ENCODE measurements around the gene TAF1C.

The TAF1C gene

GRCh38 chr16:84182104-84182503 is 4.8 kb downstream of the TAF1C start:
- no peak for DNase-seq

DNA sequence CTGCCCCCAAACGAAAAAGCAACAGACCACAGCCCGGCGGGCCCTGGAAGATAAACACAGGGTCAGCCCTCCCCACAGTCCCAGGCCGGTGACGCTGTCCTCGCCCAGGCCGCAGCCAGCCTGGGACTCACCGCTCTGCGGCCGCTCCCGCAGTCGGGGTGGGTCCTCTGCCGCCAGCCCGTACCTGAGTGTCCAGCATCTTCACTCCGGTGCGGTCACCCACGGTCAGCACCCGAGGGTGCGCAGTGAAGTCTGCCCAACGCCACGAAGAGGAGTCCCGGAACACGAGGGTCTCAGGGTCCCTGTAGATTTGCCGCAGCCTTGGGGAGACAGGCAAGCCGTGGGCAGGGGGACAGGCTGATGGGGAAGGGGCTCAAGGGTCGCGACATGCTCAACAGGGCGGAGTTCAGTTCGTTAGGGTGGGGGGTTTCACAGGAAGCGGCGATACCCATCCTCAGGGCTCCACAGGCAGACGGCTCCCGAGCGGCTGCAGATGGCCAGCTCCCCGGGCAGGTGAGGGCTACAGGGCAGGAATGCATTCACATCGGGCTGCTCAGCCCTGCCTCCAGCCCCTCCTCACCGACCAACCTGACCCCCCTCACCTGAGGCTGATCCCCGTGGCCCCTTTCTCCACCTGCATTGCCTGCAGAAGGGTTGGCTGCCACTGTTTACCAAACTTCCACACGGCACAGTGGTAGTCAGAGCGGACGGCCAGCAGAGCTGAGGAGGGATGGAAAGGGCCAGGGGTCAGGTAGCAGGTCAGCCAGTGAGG is 5.5 kb downstream of the TAF1C start:
- no peak for DNase-seq

DNA sequence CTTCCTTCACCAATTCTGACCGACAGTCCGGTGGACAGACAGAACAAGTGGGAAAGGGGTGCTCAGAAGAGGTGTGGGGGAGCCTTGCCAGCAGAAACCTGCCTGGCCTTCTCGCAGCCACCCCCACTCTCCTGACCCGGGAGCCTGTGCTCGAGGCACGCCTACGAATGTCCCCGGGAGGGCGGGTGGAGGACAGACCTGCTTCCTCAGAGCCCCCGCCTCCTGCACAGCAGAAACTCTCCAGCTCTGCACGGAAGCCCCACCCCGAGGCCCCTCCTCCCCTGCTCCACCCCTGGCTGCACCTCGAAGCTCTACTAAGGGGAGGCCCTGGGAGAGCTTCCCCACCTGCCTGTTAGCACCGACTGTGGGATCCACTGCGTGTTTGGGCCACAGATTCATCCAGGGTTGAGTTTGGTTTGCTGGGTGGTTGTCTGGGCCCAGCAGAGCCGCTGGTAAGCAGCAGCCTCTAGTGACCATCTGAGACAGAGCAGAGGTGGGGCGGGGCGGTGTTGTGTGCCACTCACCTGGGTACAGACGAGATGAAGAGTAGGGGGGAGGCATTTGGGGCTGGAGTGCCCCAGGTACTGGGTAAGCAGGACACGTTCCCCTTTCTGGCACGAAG is 6.2 kb downstream of the TAF1C start:
- no peak for DNase-seq

- no peak for DNase-seq
Observed at GRCh38 chr16:84179612-84180320, 7.1 kb downstream of the TAF1C start.

GRCh38 chr16:84178892-84179611 is 7.8 kb downstream of the TAF1C start:
- no peak for DNase-seq

DNA sequence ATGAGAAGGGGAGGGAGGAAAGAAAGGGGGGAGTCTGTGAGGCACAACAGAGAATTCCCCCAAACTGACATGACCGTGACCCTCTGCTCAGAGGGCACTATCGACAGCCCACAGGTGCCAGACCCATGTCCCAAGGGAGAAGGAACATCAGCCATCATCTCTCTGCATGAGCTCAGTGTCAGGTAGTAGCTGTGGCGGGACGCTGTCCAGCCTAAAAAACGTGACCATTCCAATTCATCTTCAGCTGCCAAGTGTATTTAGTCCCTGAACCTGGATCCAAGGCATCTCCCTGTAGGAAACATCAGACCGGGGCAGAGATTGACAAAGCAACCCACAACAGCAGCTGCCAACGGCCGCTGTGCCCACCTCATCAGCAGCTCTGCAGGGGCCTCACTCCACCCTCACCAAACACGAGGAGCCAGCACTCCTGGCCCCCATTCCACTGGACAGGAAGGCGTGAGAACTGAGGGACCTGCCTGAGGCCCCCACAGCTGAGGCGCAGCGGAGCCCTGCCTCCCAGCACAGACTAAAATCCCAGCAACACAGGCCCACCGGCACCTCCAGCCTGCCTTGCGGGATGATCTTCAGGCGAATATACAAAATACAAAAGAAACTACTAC is 8.6 kb downstream of the TAF1C start:
- no peak for DNase-seq

- DNase-seq, result no peak
Observed at GRCh38 chr16:84177741-84178073, 9.2 kb downstream of the TAF1C start.

DNA sequence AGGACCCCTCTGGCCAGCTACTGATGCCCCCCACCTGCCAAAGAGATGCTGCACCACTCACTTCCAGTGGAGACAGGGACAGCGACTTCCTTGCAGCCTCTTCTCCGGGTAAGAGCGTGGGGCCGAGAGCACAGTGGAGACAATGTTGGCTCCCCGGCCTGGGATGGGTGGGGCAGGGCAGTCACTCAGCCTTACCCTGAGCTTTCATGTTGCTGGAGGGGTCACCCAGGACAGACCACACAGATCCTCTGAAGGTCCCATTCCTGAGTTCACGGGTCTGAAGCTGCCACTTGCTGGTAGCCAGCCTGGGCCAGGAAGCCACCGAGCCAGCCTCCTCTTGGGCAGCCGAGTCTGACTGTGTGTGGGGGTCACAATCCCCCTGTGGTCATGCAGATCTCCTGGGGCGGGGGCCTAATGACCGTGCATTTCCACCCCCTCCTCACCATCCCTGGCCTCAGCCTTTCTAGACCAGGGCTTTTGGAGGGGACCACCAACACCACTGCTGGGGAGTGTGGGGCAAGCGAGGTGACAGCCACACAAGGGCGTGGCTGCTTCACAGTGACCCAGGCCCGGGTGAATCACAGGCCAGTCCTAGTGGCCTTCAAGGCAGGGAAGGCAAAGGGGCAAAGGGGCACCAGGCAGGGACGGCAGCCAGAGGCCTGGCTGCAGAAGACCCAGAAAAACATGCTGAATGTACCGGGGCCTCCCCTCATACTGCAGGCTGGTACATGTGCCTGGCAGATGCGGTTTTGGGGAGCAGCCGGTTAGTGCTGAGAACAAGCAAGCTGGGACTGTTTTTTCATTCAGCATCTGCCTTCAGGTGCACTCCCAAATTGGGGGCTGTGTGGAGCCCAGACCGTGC is 10.4 kb downstream of the TAF1C start:
- DNase-seq, result no peak

- peak; percentile 10 for DNase-seq
Observed at GRCh38 chr16:84175350-84176081, 11.3 kb downstream of the TAF1C start.

- DNase-seq, result no peak
Observed at GRCh38 chr16:84174396-84174795, 12.5 kb downstream of the TAF1C start.

DNA sequence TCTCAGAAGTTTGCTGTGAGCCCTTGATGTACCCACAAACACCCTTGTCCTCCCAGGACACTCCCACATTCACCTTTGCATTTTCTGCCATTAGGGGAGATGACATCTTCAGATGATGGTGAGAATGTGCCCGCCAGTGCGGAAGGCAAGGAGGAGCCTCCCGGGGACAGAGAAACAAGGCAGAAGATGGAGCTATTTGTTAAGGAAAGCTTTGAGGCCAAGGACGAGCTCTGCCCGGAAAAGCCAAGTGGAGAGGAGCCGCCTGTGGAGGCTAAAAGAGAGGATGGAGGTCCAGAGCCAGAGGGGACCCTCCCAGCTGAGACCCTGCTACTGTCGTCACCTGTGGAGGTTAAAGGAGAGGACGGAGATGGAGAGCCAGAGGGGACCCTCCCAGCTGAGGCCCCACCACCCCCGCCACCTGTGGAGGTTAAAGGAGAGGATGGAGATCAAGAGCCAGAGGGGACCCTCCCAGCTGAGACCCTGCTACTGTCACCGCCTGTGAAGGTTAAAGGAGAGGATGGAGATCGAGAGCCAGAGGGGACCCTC is 17.0 kb downstream of the TAF1C start:
- no peak for DNase-seq

- DNase-seq, result no peak
Observed at GRCh38 chr16:84166796-84167695, 19.8 kb downstream of the TAF1C start.

DNA sequence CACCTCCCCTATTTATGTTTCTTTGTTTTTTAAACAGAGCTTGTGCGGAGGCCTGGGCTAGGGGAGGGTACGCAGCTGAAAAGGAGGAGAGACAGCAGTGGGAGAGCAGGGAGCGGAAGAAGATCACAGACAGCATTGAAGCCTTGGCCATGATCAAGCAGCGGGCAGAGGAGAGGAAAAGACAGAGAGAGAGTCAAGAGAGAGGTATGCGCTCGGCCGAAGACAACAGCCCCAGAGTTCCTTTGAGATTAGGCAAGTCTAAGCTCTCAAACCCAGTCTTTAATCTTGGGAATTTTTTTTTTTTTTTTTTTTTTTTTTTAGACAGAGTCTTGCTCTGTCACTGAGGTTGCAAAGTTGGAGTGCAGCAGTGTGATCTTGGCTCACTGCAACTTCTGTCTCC is 21.1 kb downstream of the TAF1C start:
- DNase-seq, result no peak

GRCh38 chr16:84161801-84162200 is 25.1 kb downstream of the TAF1C start:
- no peak for DNase-seq

DNA sequence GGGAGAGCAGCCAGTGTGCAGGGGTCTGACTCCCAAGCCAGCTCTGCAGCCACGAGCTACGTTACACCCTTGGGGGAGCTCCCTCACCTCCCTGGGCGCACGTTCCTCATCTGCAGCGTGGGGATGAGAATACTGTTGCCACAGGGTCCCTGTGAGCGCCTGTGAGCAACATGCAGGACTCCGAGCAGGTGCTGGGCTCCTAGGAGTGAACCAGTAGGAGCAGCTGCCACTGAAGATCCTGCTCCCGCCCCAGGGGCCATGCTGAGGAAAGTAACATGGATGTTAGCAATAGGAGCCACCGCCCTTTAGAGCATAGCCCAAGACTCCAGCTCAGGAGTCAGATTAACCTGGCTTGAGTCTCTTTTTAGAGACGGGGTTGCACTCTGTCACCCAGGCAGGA is 25.8 kb downstream of the TAF1C start:
- no peak for DNase-seq

DNA sequence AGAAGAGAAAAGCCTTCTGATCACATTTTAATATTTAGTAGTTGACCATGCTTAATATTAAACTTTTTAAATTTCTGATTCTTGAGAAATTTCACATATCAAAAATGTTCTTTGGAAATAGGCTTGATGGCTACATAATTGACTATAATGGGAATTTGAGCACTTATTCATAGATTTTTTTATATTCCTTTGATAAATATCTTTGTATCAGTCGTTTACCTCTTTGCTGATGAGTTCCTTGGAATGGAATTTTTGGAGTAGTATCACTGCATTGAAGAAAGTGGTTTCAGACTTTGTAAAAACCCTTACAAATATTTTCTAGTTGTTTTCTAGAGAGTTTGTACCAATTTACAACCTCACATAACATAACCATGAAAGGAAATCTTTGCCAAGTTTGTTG is 27.1 kb downstream of the TAF1C start:
- DNase-seq, result no peak

- DNase-seq, result no peak
Observed at GRCh38 chr16:84159007-84159406, 27.9 kb downstream of the TAF1C start.

DNA sequence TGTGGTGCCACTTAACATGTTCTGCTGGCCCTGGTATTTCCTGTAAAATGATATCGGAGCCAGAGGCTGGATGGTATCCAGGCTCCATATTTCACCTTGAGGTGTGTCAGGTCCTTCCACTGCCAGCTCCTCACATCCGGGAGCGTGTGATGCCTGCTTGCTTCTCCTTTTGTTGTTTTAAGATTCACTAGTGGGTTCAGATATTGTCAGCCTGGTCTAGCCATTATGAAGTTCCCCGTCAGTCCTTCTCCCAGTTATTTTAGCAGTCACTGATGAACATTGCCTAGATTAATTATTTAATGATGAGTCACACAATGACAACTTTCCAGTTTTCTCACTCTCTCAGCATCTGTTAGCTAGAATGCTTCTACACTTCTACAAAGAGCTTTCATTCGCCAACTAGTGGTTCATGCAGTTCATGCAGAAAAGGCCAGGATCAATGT is 30.5 kb downstream of the TAF1C start:
- DNase-seq, result no peak

GRCh38 chr16:84155771-84156170 is 31.1 kb downstream of the TAF1C start:
- no peak for DNase-seq

- DNase-seq, result no peak
Observed at GRCh38 chr16:84155226-84155625, 31.6 kb downstream of the TAF1C start.
